NCI-H82 treated with DMSO at 0.1 percent for 48 hours (cell line): ENCODE results near the gene CELF4.

ENCODE experiments used
- DNase-seq: peaks from one replicate; lab custom pipeline; 2025; ENCODE audit not compliant: unreplicated experiment; lab: John Stamatoyannopoulos, UW

Gene CELF4

GRCh38 chr18:37395631-37396030 lies 170.0 kb downstream of the CELF4 start:
- DNase-seq = no peak

- DNase-seq = no peak
Observed at GRCh38 chr18:37395138-37395537, 170.5 kb downstream of the CELF4 start.

- DNase-seq = no peak
Observed at GRCh38 chr18:37394610-37394965, 171.0 kb downstream of the CELF4 start.

GRCh38 chr18:37393945-37394609 lies 171.5 kb downstream of the CELF4 start:
- peak; percentile 69 for DNase-seq

GRCh38 chr18:37393221-37393827 lies 172.3 kb downstream of the CELF4 start:
- no peak for DNase-seq

GRCh38 chr18:37392648-37393047 lies 172.9 kb downstream of the CELF4 start:
- no peak for DNase-seq

GRCh38 chr18:37391698-37392548 lies 173.7 kb downstream of the CELF4 start:
- no peak for DNase-seq

GRCh38 chr18:37391156-37391555 lies 174.4 kb downstream of the CELF4 start:
- DNase-seq = no peak

GRCh38 chr18:37390687-37391086 lies 174.9 kb downstream of the CELF4 start:
- no peak for DNase-seq

GRCh38 chr18:37389684-37390368 lies 175.8 kb downstream of the CELF4 start:
- DNase-seq = no peak

- DNase-seq = no peak
Observed at GRCh38 chr18:37389041-37389440, 176.6 kb downstream of the CELF4 start.

- DNase-seq = no peak
Observed at GRCh38 chr18:37388413-37388812, 177.2 kb downstream of the CELF4 start.

- DNase-seq = peak; percentile 6
Observed at GRCh38 chr18:37385846-37386778, 179.5 kb downstream of the CELF4 start.

GRCh38 chr18:37383846-37384595 lies 181.6 kb downstream of the CELF4 start:
- no peak for DNase-seq

GRCh38 chr18:37383036-37383785 lies 182.4 kb downstream of the CELF4 start:
- no peak for DNase-seq

- DNase-seq = no peak
Observed at GRCh38 chr18:37381554-37381953, 184.0 kb downstream of the CELF4 start.

GRCh38 chr18:37380546-37381110 lies 185.0 kb downstream of the CELF4 start:
- no peak for DNase-seq

GRCh38 chr18:37378336-37379010 lies 187.1 kb downstream of the CELF4 start:
- DNase-seq = no peak
